ENCODE measurements around the gene FAM162B. TPM values are rescaled to one million over a fixed set of nuclear protein-coding genes. Genes with fewer than 3 reads are reported as not detected.
"Not testable (repeated sequence)": the region's sequence is repeated elsewhere in the genome, so short reads cannot be mapped to it uniquely, and the experiment has no call there.

The FAM162B gene
- total and polyA plus RNA-seq, 2 donors (not counting 3 experiments of a cell fraction or from before 2014, with no cell fraction given) = 0.36 TPM; not detected in 1

- Histone ChIP-seq H3K4me2 (ENCODE audit: insufficient read depth, low read length) (no peak overlapping the region), H3K4me1 (ENCODE audit: control insufficient read depth, extremely low read depth, insufficient read depth, low read length) (no peaks in the 10 kb centered on the region), H3K27me3 (ENCODE audit: control insufficient read depth in 2 of 2, insufficient read depth in 2 of 2, low read length in 2 of 2) (no peaks in the 10 kb centered on the region), H3K36me3 (ENCODE audit: control insufficient read depth in 2 of 2, extremely low read depth in 1 of 2, insufficient read depth in 2 of 2, low read length in 2 of 2) (peaks cover 0 to 2% of the 10 kb centered on the region in 2 experiments), H3K27ac (ENCODE audit: insufficient read depth, low read depth, low read length) (no peak overlapping the region), H3K4me3 (replicated peaks in 1 of 3; ENCODE audit: insufficient read depth in 1 of 3, low read depth in 1 of 3, low read length in 3 of 3) (no peak overlapping the region), H3K9me3 (replicated peaks; ENCODE audit: control insufficient read depth, insufficient read depth, low read length) (no peaks in the 10 kb centered on the region), H3K79me2 (ENCODE audit: control insufficient read depth, insufficient read depth, low read length) (no peaks in the 10 kb centered on the region), H2AFZ (ENCODE audit: low read depth, low read length) (no peak overlapping the region), H4K20me1 (replicated peaks; ENCODE audit: control insufficient read depth, extremely low read depth, insufficient read depth, low read length) (no peaks in the 10 kb centered on the region), H3K9ac (replicated peaks; ENCODE audit: extremely low read depth, insufficient read depth, low read length) (no peak overlapping the region), H3K9me1 (replicated peaks; ENCODE audit: control insufficient read depth, extremely low read depth, insufficient read depth, low read length) (no peaks in the 10 kb centered on the region)
- dilution Hi-C loops (cut with MboI; ENCODE audit: extremely low pct_ligation_motif_present, low sequenced_read_pairs) (no loop called here), intact Hi-C loops (cut with micrococcal nuclease) (no loop called here)
- no peak for FAIRE-seq
- no TSS peak for BruUV-seq (replicated peaks)
- TF ChIP-seq POLR2A (IDR thresholded peaks at IDR 0.05; ENCODE audit: low read depth, low read length) (no peak), MAX (IDR thresholded peaks at IDR 0.05; ENCODE audit: insufficient read depth, insufficient read length) (no peak), POLR2AphosphoS5 (IDR thresholded peaks at IDR 0.05; ENCODE audit: insufficient read depth, low read depth, low read length) (no peak), JUN (IDR thresholded peaks at IDR 0.05; ENCODE audit: borderline replicate concordance, insufficient read depth, insufficient read length, low read depth) (no peak), CTCF (IDR thresholded peaks at IDR 0.05; ENCODE audit: extremely low read depth in 1 of 2, insufficient read depth in 1 of 2, low read depth in 1 of 2, low read length in 2 of 2) (no peak), EZH2 (IDR thresholded peaks at IDR 0.05; ENCODE audit: borderline replicate concordance, low read depth, low read length, severe bottlenecking) (no peak), FOS (IDR thresholded peaks at IDR 0.05; ENCODE audit: borderline replicate concordance, insufficient read depth, low read length) (no peak), MYC (IDR thresholded peaks at IDR 0.05; ENCODE audit: low read depth, low read length) (no peak), GATA2 (IDR thresholded peaks at IDR 0.05; ENCODE audit: insufficient read depth, insufficient read length, low read depth, low read length) (no peak)
- no peak for DNase-seq (ENCODE audit: low read depth, low spot score)
- POLR2A ChIA-PET = no interaction called here
- CTCF ChIA-PET = no interaction called here
Measured at GRCh38 chr6:116705917-116706316, 59.6 kb downstream of the FAM162B start.

GRCh38 chr6:116703888-116704287 is 61.6 kb downstream of the FAM162B start:
- dilution Hi-C loops (cut with MboI; ENCODE audit: extremely low pct_ligation_motif_present, low sequenced_read_pairs); H3K4me2 ChIP-seq (ENCODE audit: insufficient read depth, low read length); DNase-seq (ENCODE audit: low read depth, low spot score); FAIRE-seq; H3K4me3 ChIP-seq (replicated peaks in 1 of 3; ENCODE audit: insufficient read depth in 1 of 3, low read depth in 1 of 3, low read length in 3 of 3); H4K20me1 ChIP-seq (replicated peaks; ENCODE audit: control insufficient read depth, extremely low read depth, insufficient read depth, low read length); H2AFZ ChIP-seq (ENCODE audit: low read depth, low read length); H3K9ac ChIP-seq (replicated peaks; ENCODE audit: extremely low read depth, insufficient read depth, low read length); H3K4me1 ChIP-seq (ENCODE audit: control insufficient read depth, extremely low read depth, insufficient read depth, low read length); H3K27me3 ChIP-seq (ENCODE audit: control insufficient read depth in 2 of 2, insufficient read depth in 2 of 2, low read length in 2 of 2); POLR2A ChIA-PET; H3K36me3 ChIP-seq (ENCODE audit: control insufficient read depth in 2 of 2, extremely low read depth in 1 of 2, insufficient read depth in 2 of 2, low read length in 2 of 2); intact Hi-C loops (cut with micrococcal nuclease); H3K9me3 ChIP-seq (replicated peaks; ENCODE audit: control insufficient read depth, insufficient read depth, low read length); H3K9me1 ChIP-seq (replicated peaks; ENCODE audit: control insufficient read depth, extremely low read depth, insufficient read depth, low read length); H3K27ac ChIP-seq (ENCODE audit: insufficient read depth, low read depth, low read length); H3K79me2 ChIP-seq (ENCODE audit: control insufficient read depth, insufficient read depth, low read length); BruUV-seq (replicated peaks): not testable (repeated sequence)
- CTCF ChIA-PET = interaction anchor here (0.6 kb wide), 1 partner anchor 205 kb away, joined by 3 read pairs; no protein-coding TSS in a partner anchor

Measured in endothelial cell of umbilical vein (primary cell).